Mucosa of rectum (tissue), 2 donors: Measurements from ENCODE around the gene TBL1XR1.

Source experiments
- H3K27ac ChIP-seq, 2 donors: one replicate each; pipeline ENCODE4 v1.7.0; 2013; ENCODE audit warnings: inconsistent platforms in 2 of 2, low read depth in 2 of 2, low read length in 2 of 2
- H3K27me3 ChIP-seq, 2 donors: one replicate each; pipeline ENCODE4 v1.7.0; 2013; ENCODE audit warnings: low read length in 2 of 2; ENCODE audit not compliant: control insufficient read depth in 2 of 2, insufficient read depth in 2 of 2
- H3K36me3 ChIP-seq, 2 donors: one replicate each; pipeline ENCODE4 v1.7.0; 2013; ENCODE audit warnings: low read length in 2 of 2; ENCODE audit not compliant: control insufficient read depth in 2 of 2, insufficient read depth in 2 of 2
- H3K4me1 ChIP-seq, 2 donors: one replicate each; pipeline ENCODE4 v1.7.0; 2013; ENCODE audit warnings: low read length in 2 of 2, mild to moderate bottlenecking in 1 of 2; ENCODE audit not compliant: control insufficient read depth in 2 of 2, insufficient read depth in 2 of 2
- H3K4me3 ChIP-seq, 2 donors: one replicate each; pipeline ENCODE4 v1.7.0; 2013; ENCODE audit warnings: low read length in 2 of 2
- H3K9ac ChIP-seq, 2 donors: one replicate each; pipeline ENCODE4 v1.7.0; 2013; ENCODE audit warnings: low read length in 2 of 2, low read depth in 1 of 2, mild to moderate bottlenecking in 1 of 2
- H3K9me3 ChIP-seq, 2 donors: one replicate each; pipeline ENCODE4 v1.7.0; 2013; ENCODE audit warnings: low read length in 2 of 2; ENCODE audit not compliant: control insufficient read depth in 2 of 2
- donor health status: healthy.
- donor health status: Normal muscosa, but diverticular disease.

TBL1XR1 gene

DNA sequence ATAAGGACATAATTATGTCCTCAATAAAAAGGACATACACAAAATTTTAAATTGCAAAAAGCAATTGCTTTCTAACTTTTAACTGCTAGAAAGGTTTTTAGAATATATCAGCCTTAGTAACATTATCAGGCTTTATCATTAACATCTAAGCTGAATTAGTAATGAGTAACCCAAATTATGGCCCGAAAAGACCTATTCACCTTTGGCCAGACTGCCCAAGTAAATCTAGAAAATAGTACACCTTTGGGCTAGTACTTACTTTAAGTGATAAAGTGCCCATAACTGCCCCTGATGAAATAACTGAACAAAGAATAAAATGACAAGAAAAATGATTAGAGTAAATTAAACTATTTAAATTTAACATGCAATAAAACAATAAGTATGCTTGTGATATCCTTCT is 117.2 kb downstream of the TBL1XR1 start:
- H3K27ac ChIP-seq = no peak overlapping the region
- no peak overlapping the region for H3K4me3 ChIP-seq
- no peaks in the 10 kb centered on the region for H3K9me3 ChIP-seq
- H3K36me3 ChIP-seq = peaks cover 0 to 5% of the 10 kb centered on the region in 2 donors
- H3K4me1 ChIP-seq = no peaks in the 10 kb centered on the region
- no peak overlapping the region for H3K9ac ChIP-seq
- no peaks in the 10 kb centered on the region for H3K27me3 ChIP-seq

DNA sequence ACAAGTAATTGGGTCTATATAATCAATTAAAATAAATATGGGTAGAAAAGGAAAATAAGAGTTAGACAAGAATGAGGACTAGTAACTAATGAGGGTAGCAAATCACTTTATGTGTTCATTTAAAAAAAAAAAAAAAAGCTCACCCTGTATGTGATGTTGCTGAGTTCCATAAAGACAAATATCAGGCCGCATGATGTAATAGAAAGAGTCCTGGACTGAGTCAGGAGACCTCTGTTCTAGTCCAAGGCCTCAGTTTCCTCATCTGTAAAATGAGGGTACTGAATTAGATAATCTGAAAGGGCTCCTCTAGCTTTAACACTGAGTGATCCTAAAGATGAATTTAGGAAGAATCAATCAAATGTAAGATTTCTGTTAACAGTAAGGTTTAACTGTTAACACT is 117.6 kb downstream of the TBL1XR1 start:
- no peak overlapping the region for H3K9ac ChIP-seq
- peaks cover 0 to 5% of the 10 kb centered on the region in 2 donors for H3K36me3 ChIP-seq
- no peak overlapping the region for H3K27ac ChIP-seq

DNA sequence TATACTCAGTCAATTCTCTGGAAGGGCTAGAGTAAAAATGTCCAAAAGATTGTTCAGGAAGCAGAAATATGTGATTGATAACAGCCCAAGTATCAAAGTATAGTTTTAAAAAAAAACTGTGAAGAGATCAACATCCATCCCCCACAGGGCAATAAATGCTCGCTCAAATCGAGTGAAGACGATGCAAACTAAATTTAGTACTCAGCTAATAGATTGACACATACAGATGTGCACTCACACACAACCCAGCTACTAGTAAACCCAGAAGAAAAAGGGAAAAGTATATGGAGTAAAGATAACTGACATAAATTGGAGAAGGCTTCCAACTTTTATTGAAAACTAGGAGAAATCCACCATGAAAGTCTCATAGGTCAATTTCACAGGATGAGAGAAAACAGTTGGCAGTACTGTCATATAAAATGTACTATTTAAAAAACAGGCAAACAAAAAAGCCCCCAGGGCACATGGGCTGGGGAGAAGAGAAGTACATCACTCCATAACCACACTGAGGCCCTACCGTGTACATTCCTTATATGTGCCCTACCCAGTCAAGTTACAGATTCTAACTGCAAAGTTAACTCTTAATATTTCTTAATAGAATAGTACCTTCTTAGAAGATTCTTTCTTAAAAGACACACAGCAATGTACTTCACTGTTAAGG is 125.7 kb downstream of the TBL1XR1 start:
- Histone ChIP-seq H3K27ac (no peak overlapping the region), H3K36me3 (peaks cover 0 to 5% of the 10 kb centered on the region in 2 donors), H3K4me1 (no peaks in the 10 kb centered on the region), H3K27me3 (no peaks in the 10 kb centered on the region), H3K9ac (no peak overlapping the region), H3K9me3 (no peaks in the 10 kb centered on the region), H3K4me3 (no peak overlapping the region)

More for the DNA sequence above, 117.6 kb downstream of the TBL1XR1 start:
- no peaks in the 10 kb centered on the region for H3K9me3 ChIP-seq
- H3K4me1 ChIP-seq = no peaks in the 10 kb centered on the region
- no peaks in the 10 kb centered on the region for H3K27me3 ChIP-seq
- H3K4me3 ChIP-seq = no peak overlapping the region

DNA sequence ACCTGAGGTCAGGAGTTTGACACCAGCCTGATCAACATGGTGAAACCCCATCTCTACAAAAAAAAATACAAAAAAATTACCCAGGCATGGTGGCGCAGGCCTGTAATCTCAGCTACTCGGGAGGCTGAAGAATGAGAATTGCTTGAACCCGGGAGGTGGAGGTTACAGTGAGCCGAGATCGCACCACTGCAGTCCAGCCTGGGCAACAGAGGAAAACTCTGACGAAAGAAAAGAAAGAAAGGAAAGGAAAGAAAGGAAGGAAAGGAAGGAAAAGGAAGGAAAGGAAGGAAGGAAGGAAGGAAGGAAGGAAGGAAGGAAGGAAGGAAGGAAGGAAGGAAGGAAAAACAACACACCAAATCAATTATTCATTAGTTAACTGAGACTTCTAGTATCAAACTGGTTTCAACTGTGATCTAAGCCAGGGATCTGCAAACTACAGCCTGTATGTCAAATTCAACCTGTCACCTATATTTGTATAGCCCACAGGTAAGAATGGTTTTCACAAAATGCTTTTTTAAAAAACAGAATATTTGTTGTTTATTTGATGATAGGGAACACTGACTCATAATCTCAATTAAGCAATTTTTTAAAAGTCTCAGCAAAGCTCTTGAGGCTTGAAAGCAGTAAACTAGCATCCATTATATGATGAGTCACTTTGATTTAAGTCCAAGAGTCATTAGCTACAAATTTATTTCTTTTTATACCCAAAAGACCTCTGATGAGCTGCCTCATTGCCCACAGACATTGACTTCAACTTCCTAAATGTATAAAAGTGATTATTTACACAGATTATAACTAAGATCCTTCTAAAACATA is 127.6 kb downstream of the TBL1XR1 start:
- Histone ChIP-seq H3K27ac (no peak overlapping the region), H3K9ac (no peak overlapping the region), H3K36me3 (peaks cover 0 to 5% of the 10 kb centered on the region in 2 donors), H3K4me1 (peaks cover 0 to 4% of the 10 kb centered on the region in 2 donors), H3K27me3 (no peaks in the 10 kb centered on the region), H3K4me3 (no peak overlapping the region), H3K9me3 (no peaks in the 10 kb centered on the region)

DNA sequence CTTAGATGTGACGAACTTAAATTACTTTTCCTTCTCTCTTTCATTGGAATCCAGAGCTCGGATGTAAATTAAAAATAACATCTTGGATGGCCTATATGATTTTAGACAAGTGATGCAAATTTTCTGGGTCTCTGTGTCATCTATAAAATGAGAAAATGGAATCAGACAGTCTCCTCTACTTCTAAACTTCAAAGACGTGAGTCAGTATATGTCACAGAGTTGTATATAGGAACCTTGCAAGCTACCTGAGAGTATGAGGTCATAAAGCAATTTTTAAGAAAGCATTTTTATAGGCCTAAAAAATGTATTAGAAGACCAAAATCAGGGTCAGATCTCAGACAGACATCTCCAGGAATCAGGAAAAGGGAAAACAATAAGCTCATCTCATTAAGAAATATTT is 128.3 kb downstream of the TBL1XR1 start:
- H3K4me1 ChIP-seq = peaks cover 0 to 4% of the 10 kb centered on the region in 2 donors

GRCh38 chr3:177066068-177066467 is 131.2 kb downstream of the TBL1XR1 start:
- no peak overlapping the region for H3K9ac ChIP-seq
- peaks cover 0 to 2% of the 10 kb centered on the region in 2 donors for H3K36me3 ChIP-seq
- no peaks in the 10 kb centered on the region for H3K9me3 ChIP-seq
- no peak overlapping the region for H3K27ac ChIP-seq
- H3K4me3 ChIP-seq = no peak overlapping the region
- H3K27me3 ChIP-seq = no peaks in the 10 kb centered on the region
- peaks cover 0 to 4% of the 10 kb centered on the region in 2 donors for H3K4me1 ChIP-seq

More for the DNA sequence above, 128.3 kb downstream of the TBL1XR1 start:
- Histone ChIP-seq H3K9me3 (no peaks in the 10 kb centered on the region), H3K27ac (no peak overlapping the region), H3K27me3 (no peaks in the 10 kb centered on the region), H3K9ac (no peak overlapping the region), H3K4me3 (no peak overlapping the region), H3K36me3 (peaks cover 0 to 5% of the 10 kb centered on the region in 2 donors)

DNA sequence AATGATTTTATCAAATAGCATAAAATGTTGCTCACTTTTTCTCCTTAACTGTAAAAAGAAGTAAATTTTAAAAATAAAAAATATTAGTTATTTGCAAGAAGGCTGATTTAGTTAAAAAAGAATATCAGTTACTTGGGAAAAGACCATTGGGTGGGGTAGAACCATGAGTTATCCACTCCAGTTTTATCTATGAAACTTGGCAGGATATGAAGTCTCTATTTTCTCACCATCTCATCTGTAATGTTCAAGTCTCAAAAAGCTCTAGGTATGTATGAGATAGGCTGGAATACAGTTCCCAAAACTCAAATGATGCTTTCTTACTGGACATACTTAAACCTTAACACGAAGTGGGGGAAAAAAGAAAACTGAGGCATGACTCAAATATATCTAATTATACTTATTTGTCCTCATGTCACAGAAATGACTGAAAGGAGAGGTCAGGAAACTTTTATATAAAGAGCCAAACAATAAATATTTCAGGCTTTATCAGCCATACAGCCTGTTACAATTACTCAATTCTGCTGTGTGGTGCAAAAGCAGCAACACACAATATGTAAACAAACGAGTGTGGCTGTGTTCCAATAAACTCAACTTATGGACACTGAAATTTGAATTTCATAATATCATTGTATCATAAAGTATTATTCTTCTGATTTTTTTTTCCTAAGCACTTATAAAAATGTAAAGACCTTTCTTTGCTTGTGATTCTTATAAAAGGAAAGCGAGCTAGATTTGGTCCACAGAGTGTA is 131.8 kb downstream of the TBL1XR1 start:
- H3K27ac ChIP-seq = no peak overlapping the region
- H3K4me1 ChIP-seq = peaks cover 0 to 4% of the 10 kb centered on the region in 2 donors
- no peaks in the 10 kb centered on the region for H3K27me3 ChIP-seq
- H3K9me3 ChIP-seq = no peaks in the 10 kb centered on the region
- no peak overlapping the region for H3K4me3 ChIP-seq
- peaks cover 0 to 2% of the 10 kb centered on the region in 2 donors for H3K36me3 ChIP-seq
- no peak overlapping the region for H3K9ac ChIP-seq

- Histone ChIP-seq H3K4me1 (peaks cover 5 to 8% of the 10 kb centered on the region in 2 donors), H3K9ac (no peak overlapping the region), H3K27ac (no peak overlapping the region), H3K36me3 (peaks cover 0 to 2% of the 10 kb centered on the region in 2 donors), H3K27me3 (no peaks in the 10 kb centered on the region), H3K4me3 (no peak overlapping the region), H3K9me3 (no peaks in the 10 kb centered on the region)
Measured at GRCh38 chr3:177062052-177062732, 135.1 kb downstream of the TBL1XR1 start.

GRCh38 chr3:177061369-177061768 is 135.9 kb downstream of the TBL1XR1 start:
- Histone ChIP-seq H3K27me3 (no peaks in the 10 kb centered on the region), H3K9ac (no peak overlapping the region), H3K9me3 (no peaks in the 10 kb centered on the region), H3K4me1 (peaks cover 5 to 6% of the 10 kb centered on the region in 2 donors), H3K36me3 (peaks cover 0 to 2% of the 10 kb centered on the region in 2 donors), H3K27ac (no peak overlapping the region), H3K4me3 (no peak overlapping the region)
